Transverse colon (tissue), 4 donors: ENCODE measurements around the gene ATP6V1D. TPM values are rescaled to one million over a fixed set of nuclear protein-coding genes. Genes with fewer than 3 reads are reported as not detected.

ENCODE experiments used
- DNase-seq: peaks from one replicate; pipeline ENCODE4 v3.0.0-alpha.2; 2019
- H3K27ac ChIP-seq, 4 donors: fragments of 200-600 bp; sonication (generic); 2 replicates each; pipeline ENCODE4 v1.5.1; 2016 to 2018; ENCODE audit warnings: inconsistent platforms in 4 of 4
- H3K27me3 ChIP-seq: fragments of 200-600 bp; sonication (generic); 2 replicates; pipeline ENCODE4 v1.5.1; 2017; ENCODE audit warnings: inconsistent platforms
- H3K36me3 ChIP-seq, 4 donors: fragments of 200-600 bp; sonication (generic); 2 replicates each; pipeline ENCODE4 v1.5.1; 2017 to 2019; ENCODE audit warnings: inconsistent platforms in 4 of 4
- H3K4me1 ChIP-seq, 4 donors: fragments of 200-600 bp; sonication (generic); 2 replicates each; pipeline ENCODE4 v1.5.1; 2017 to 2020; ENCODE audit warnings: inconsistent platforms in 4 of 4
- H3K4me3 ChIP-seq, 4 donors: fragments of 200-600 bp; sonication (generic); 1 replicate in 1 of 4; 2 replicates in 3 of 4; pipeline versions ENCODE4 v1.5.1 to v1.6.1; 2017 to 2019; ENCODE audit warnings: inconsistent platforms in 4 of 4
- H3K9me3 ChIP-seq, 2 donors: fragments of 200-600 bp; sonication (generic); 2 replicates each; pipeline ENCODE4 v1.5.1; 2017 to 2019; ENCODE audit warnings: inconsistent platforms in 2 of 2
- EP300 ChIP-seq: sonication (generic); formaldehyde crosslinking; IDR thresholded peaks from one replicate; pipeline ENCODE4 v1.6.1; 2017; ENCODE audit warnings: antibody characterized with exemption, low read depth
- POLR2A ChIP-seq: fragments of 450-650 bp; IDR thresholded peaks from one replicate; pipeline ENCODE4 v1.6.1; 2016; ENCODE audit warnings: antibody characterized with exemption, mild to moderate bottlenecking, moderate library complexity
- POLR2AphosphoS5 ChIP-seq, 3 donors: sonication (generic); formaldehyde crosslinking; IDR thresholded peaks; one replicate each; pipeline ENCODE4 v1.6.1; 2016; ENCODE audit warnings: antibody characterized with exemption in 3 of 3
- WGBS, 2 donors: methylation state at CpG; one replicate each; pipeline ENCODE4 v1.1.5; 2018; ENCODE audit warnings: low coverage in 1 of 2; 5-methylcytosine and 5-hydroxymethylcytosine counted together
- in situ Hi-C, 4 donors: fragments of 200-750 bp; cut with MboI; loops; one replicate each; pipeline versions ENCODE4 v1.15.0 to v1.15.1; 2017; ENCODE audit warnings: low sequenced_read_pairs in 3 of 4, low pct_ligation_motif_present in 1 of 4, low pct_unique_long_range_greater_than_20kb in 1 of 4
- intact Hi-C: fragments of 100-400 bp; cut with DNase I; formaldehyde crosslinking; loops from one replicate; pipeline ENCODE4 v1.15.1; 2023; ENCODE audit warnings: low total_unique reads
- total RNA-seq, 4 donors: library from RNA; depleted of rRNA; stranded (reverse); fragments of >200 nt; gene quantifications; one replicate each; pipeline ENCODE4 v1.1.0, GENCODE V29; 2016
- TF ChIP-seq, protein P1 (sequence below), 5 experiments: fragments of 200-600 bp in 3 of 5; fragments of 450-650 bp in 2 of 5; sonication (generic) in 3 of 5; IDR thresholded peaks; 1 replicate in 2 of 5; 2 replicates in 3 of 5; pipeline ENCODE4 v1.5.1; 2016 to 2017; ENCODE audit warnings: antibody characterized with exemption in 5 of 5, inconsistent platforms in 3 of 5, mild to moderate bottlenecking in 2 of 5, moderate library complexity in 1 of 5

ATP6V1D gene
- total RNA-seq, 4 donors from 2014 or later = 65.5 to 104 (median 94.7) TPM

DNA sequence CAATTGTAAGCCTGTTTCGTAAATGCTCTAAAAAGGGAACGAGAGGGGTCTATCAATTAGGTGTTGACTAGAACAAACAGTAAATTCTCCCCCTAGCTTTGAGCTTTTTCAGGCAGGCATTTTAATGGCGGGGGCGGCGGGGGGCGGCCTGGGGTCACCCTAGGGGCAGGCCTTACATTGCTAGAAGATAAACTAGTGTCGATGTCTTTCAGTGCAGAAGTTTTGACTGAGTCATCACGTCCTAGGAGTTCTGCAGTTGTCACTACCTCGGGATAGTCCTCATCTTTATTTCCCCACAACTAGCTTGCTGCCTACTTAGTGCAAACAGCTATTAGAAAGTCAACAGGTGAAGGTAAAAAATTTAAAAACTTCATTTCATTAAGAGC is 1.6 kb downstream of the ATP6V1D start:
- Histone ChIP-seq H3K4me1 (peaks cover 26 to 49% (median 37%) of the 10 kb centered on the region in 4 donors), H3K9me3 (no peaks in the 10 kb centered on the region), H3K36me3 (no peaks in the 10 kb centered on the region), H3K4me3 (peak overlapping the region in 1 of 4 donors; percentile 89), H3K27ac (peak overlapping the region in 1 of 4 donors; percentile 91), H3K27me3 (no peaks in the 10 kb centered on the region)
- TF ChIP-seq POLR2A (no peak), EP300 (no peak), POLR2AphosphoS5 (IDR thresholded peaks at IDR 0.05) (no peak)
- TF ChIP-seq, protein P1, sequence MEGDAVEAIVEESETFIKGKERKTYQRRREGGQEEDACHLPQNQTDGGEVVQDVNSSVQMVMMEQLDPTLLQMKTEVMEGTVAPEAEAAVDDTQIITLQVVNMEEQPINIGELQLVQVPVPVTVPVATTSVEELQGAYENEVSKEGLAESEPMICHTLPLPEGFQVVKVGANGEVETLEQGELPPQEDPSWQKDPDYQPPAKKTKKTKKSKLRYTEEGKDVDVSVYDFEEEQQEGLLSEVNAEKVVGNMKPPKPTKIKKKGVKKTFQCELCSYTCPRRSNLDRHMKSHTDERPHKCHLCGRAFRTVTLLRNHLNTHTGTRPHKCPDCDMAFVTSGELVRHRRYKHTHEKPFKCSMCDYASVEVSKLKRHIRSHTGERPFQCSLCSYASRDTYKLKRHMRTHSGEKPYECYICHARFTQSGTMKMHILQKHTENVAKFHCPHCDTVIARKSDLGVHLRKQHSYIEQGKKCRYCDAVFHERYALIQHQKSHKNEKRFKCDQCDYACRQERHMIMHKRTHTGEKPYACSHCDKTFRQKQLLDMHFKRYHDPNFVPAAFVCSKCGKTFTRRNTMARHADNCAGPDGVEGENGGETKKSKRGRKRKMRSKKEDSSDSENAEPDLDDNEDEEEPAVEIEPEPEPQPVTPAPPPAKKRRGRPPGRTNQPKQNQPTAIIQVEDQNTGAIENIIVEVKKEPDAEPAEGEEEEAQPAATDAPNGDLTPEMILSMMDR (IDR thresholded peaks at IDR 0.05) = no peak
- no peak for DNase-seq
- 75% methylated on average over 9 of the region's 9 CpGs; no CpG with 5 or more reads in 1 of the 2 donors for WGBS, 2 donors
- in situ Hi-C loops = no loop called here
- intact Hi-C loops = no loop called here

DNA sequence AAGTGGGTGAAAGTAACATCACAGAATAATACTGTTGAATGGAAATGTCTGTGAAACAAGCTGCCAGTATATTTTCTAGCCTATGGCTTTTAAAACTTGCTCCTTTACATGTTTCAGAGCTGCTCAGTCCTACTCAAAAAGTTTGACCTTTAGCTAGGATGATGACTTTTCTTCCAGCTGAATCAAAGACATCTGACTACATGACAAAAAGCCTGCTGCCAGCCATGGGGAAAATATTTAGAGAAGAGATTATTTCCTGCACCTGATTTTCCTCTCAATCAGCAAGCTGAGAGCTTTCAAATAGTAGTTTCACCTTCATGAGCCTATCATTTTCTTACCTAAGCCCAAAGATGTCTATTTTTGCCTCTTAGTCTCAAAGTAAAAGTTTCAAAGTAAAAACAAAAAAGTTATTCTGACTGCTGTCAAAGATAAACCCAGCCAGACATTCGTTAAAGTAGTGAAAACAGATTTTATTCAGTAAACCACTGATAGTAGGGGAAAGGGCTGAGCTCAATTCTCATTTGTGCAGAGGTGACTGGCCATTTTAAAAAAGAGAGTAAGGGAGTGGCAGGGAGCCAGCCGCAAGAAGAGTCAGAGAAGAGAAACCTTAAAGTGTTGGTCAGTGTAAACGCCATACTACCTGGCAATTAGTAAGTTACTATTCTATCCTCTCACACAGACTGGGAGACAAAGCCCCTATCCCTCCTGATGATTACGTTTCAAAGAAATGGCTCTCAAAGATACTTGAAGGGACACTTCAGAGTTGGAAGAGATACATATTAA is 2.2 kb downstream of the ATP6V1D start:
- Histone ChIP-seq H3K27me3 (no peaks in the 10 kb centered on the region), H3K9me3 (no peaks in the 10 kb centered on the region), H3K4me1 (peaks cover 24 to 43% (median 34%) of the 10 kb centered on the region in 4 donors), H3K36me3 (peaks cover 0 to 6% (median under 1%) of the 10 kb centered on the region in 4 donors), H3K4me3 (peak overlapping the region in 1 of 4 donors; percentile 89), H3K27ac (no peak overlapping the region)
- 51 to 67% methylated on average over 4 of the region's 4 CpGs for WGBS, 2 donors
- DNase-seq = no peak
- TF ChIP-seq, protein P1 (IDR thresholded peaks at IDR 0.05) = no peak
- no peak for TF ChIP-seq POLR2AphosphoS5 (IDR thresholded peaks at IDR 0.05)
- no peak for TF ChIP-seq POLR2A
- no peak for TF ChIP-seq EP300
- intact Hi-C loops (no loop called here), in situ Hi-C loops (no loop called here)

DNA sequence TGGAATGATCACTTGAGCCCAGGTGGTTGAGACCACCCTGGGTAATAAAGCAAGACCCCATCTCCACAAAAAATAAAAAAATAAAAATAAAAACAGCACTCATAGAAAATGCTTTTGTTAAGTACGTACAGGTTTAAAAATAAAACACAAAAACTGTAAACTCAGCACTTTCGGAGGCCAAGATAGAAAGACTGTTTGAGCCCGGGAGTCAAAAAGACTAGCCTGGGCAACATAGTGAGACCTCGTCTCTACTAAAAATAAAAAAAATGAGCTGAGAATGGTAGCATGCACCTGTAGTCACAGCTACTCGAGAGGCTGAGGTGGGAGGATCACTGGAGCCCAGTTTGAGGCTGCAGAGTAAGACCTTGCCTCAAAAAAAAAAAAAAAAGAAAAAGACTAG is 7.5 kb downstream of the ATP6V1D start:
- Histone ChIP-seq H3K4me3 (no peak overlapping the region), H3K36me3 (peaks cover 0 to 57% (median 23%) of the 10 kb centered on the region in 4 donors), H3K4me1 (peaks cover 0 to 7% (median 0%) of the 10 kb centered on the region in 4 donors), H3K27ac (no peak overlapping the region), H3K9me3 (no peaks in the 10 kb centered on the region), H3K27me3 (no peaks in the 10 kb centered on the region)
- no peak for DNase-seq
- intact Hi-C loops = no loop called here
- in situ Hi-C loops = no loop called here
- WGBS, 2 donors = 91 to 92% methylated on average over 5 of the region's 5 CpGs
- TF ChIP-seq POLR2AphosphoS5 (IDR thresholded peaks at IDR 0.05) (no peak), POLR2A (no peak), EP300 (no peak)
- TF ChIP-seq, protein P1 (IDR thresholded peaks at IDR 0.05) = no peak

DNA sequence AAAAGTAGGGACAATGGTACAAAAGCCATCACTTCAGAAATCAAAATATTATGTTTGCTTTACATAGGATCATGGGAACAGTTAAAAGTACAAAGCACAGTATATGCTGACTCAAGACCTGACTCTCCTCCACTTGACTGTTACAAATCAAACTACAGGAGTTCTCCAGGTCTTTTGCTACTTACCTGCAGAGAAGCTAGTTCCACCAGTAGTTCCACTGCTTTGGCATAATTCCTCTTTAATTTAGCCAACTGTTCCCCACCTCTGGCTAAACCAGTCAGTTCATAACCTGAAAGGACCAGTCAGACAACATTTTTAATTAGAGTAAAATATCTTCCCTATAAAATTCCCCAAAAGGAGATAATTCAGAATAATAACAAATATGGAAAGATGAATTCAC is 14.0 kb downstream of the ATP6V1D start:
- TF ChIP-seq, protein P1 (IDR thresholded peaks at IDR 0.05) = no peak
- no peak for TF ChIP-seq EP300
- TF ChIP-seq POLR2A = no peak
- TF ChIP-seq POLR2AphosphoS5 (IDR thresholded peaks at IDR 0.05) = no peak
- intact Hi-C loops (no loop called here), in situ Hi-C loops (no loop called here)
- H3K9me3 ChIP-seq = no peaks in the 10 kb centered on the region
- no peaks in the 10 kb centered on the region for H3K27me3 ChIP-seq
- H3K27ac ChIP-seq = no peak overlapping the region
- peaks cover 0 to 73% (median 34%) of the 10 kb centered on the region in 4 donors for H3K36me3 ChIP-seq
- no peak overlapping the region for H3K4me3 ChIP-seq
- H3K4me1 ChIP-seq = no peaks in the 10 kb centered on the region
- no peak for DNase-seq
